SK-N-SH (cell line): Measurements from ENCODE around the gene CCR6. TPM values are rescaled to one million over a fixed set of nuclear protein-coding genes. Genes with fewer than 3 reads are reported as not detected.

ENCODE experiments used
- CTCF ChIA-PET: fragments of 300-600, 350-600 bp; formaldehyde crosslinking; extraction: SDS; loops from one replicate; lab custom pipeline; 2021; lab: Yijun Ruan, JAX
- POLR2A ChIA-PET: fragments of 350-600 bp; sonication (Branson Sonifier 250); formaldehyde crosslinking; extraction: SDS; loops from one replicate; lab custom pipeline; 2020; ENCODE audit warnings: antibody characterized with exemption, inconsistent platforms; lab: Yijun Ruan, JAX
- DNase-seq: peaks from one replicate; pipeline ENCODE4 v3.0.0; 2012
- H2AFZ ChIP-seq: fragments of 200-600 bp; sonication (generic); 2 replicates; pipeline ENCODE4 v1.8.1; 2016; ENCODE audit warnings: antibody characterized with exemption, mild to moderate bottlenecking, low read depth
- H3F3A ChIP-seq: fragments of 200-600 bp; sonication (generic); replicated peaks from 2 replicates; pipeline ENCODE3; 2016; ENCODE audit warnings: antibody characterized with exemption, mild to moderate bottlenecking; ENCODE audit not compliant: insufficient read depth
- H3K27ac ChIP-seq, 2 experiments: fragments of 200-500 bp in 1 of 2; fragments of 200-600 bp in 1 of 2; sonication (Bioruptor generic) in 1 of 2; sonication (generic), shearing (Covaris generic) in 1 of 2; 2 replicates each; pipeline versions ENCODE4 v1.5.1 to v1.6.1; 2014 to 2016; ENCODE audit warnings: low read depth in 2 of 2, inconsistent platforms in 1 of 2, low read length in 1 of 2, mild to moderate bottlenecking in 1 of 2, mixed read lengths in 1 of 2
- H3K27me3 ChIP-seq: fragments of 200-600 bp; sonication (generic), shearing (Covaris generic); 2 replicates; pipeline ENCODE4 v1.6.1; 2016; ENCODE audit warnings: mixed run types; ENCODE audit not compliant: insufficient read depth
- H3K36me3 ChIP-seq, 2 experiments: fragments of 200-500 bp in 1 of 2; fragments of 200-600 bp in 1 of 2; sonication (Bioruptor generic) in 1 of 2; sonication (generic) in 1 of 2; replicated peaks in 1 of 2; 2 replicates each; pipeline versions ENCODE3 to v1.5.1; 2014 to 2016; ENCODE audit warnings: low read length in 1 of 2, mild to moderate bottlenecking in 1 of 2; ENCODE audit not compliant: insufficient read depth in 2 of 2, control insufficient read depth in 1 of 2
- H3K4me1 ChIP-seq, 2 experiments: fragments of 200-500 bp in 1 of 2; fragments of 200-600 bp in 1 of 2; sonication (Bioruptor generic) in 1 of 2; sonication (generic), shearing (Covaris generic) in 1 of 2; 2 replicates each; pipeline versions ENCODE4 v1.5.1 to v1.6.1; 2014 to 2016; ENCODE audit warnings: low read depth in 1 of 2, low read length in 1 of 2, mixed run types in 1 of 2; ENCODE audit not compliant: insufficient read depth in 2 of 2, control insufficient read depth in 1 of 2
- H3K4me2 ChIP-seq: fragments of 200-600 bp; sonication (generic), shearing (Covaris generic); 2 replicates; pipeline ENCODE4 v1.6.1; 2017; ENCODE audit warnings: mixed run types
- H3K4me3 ChIP-seq, 2 experiments: fragments of 200-500 bp in 1 of 2; fragments of 200-600 bp in 1 of 2; sonication (Bioruptor generic) in 1 of 2; sonication (generic), shearing (Covaris generic) in 1 of 2; 2 replicates each; pipeline versions ENCODE4 v1.5.1 to v1.8.1; 2014 to 2016; ENCODE audit warnings: low read depth in 2 of 2, inconsistent platforms in 1 of 2, low read length in 1 of 2, mild to moderate bottlenecking in 1 of 2, mixed read lengths in 1 of 2, moderate library complexity in 1 of 2
- H3K79me2 ChIP-seq: fragments of 200-600 bp; sonication (generic); 2 replicates; pipeline ENCODE4 v1.8.1; 2017; ENCODE audit warnings: mild to moderate bottlenecking; ENCODE audit not compliant: insufficient read depth
- H3K9ac ChIP-seq: fragments of 200-600 bp; sonication (generic); 2 replicates; pipeline ENCODE4 v1.6.1; 2017; ENCODE audit warnings: mixed run types
- H3K9me2 ChIP-seq: fragments of 200-600 bp; sonication (generic); 2 replicates; pipeline ENCODE4 v1.6.1; 2017; ENCODE audit warnings: mixed run types
- H3K9me3 ChIP-seq: fragments of 200-600 bp; sonication (generic); 2 replicates; pipeline ENCODE4 v1.6.1; 2017; ENCODE audit warnings: mixed run types, mild to moderate bottlenecking, moderate library complexity
- H4K20me1 ChIP-seq: fragments of 200-600 bp; sonication (generic); 2 replicates; pipeline ENCODE4 v1.6.1; 2017; ENCODE audit warnings: mild to moderate bottlenecking, mixed run types; ENCODE audit not compliant: insufficient read depth
- FOXJ3 ChIP-seq: sonication (generic); formaldehyde crosslinking; IDR thresholded peaks from 2 replicates; pipeline ENCODE4 v1.5.1; 2020; ENCODE audit warnings: mild to moderate bottlenecking, missing genetic modification reagents
- FOXM1 ChIP-seq: IDR thresholded peaks from 2 replicates; pipeline ENCODE4 v1.4.0; 2012; ENCODE audit warnings: low read depth, mild to moderate bottlenecking
- MEF2A ChIP-seq: IDR thresholded peaks from 2 replicates; pipeline ENCODE4 v1.4.0; 2012; ENCODE audit warnings: low read depth, borderline replicate concordance
- NFIC ChIP-seq: IDR thresholded peaks from 2 replicates; pipeline ENCODE4 v1.4.0; 2012; ENCODE audit warnings: borderline replicate concordance
- POLR2AphosphoS5 ChIP-seq: IDR thresholded peaks from 2 replicates; pipeline ENCODE4 v1.6.1; 2012; ENCODE audit warnings: low read depth, low read length
- RFX5 ChIP-seq: IDR thresholded peaks from 2 replicates; pipeline ENCODE4 v1.6.1; 2012; ENCODE audit warnings: mild to moderate bottlenecking, improper control_type of control experiment, low read length
- SIN3A ChIP-seq: IDR thresholded peaks from 2 replicates; pipeline ENCODE4 v1.6.1; 2012; ENCODE audit warnings: low read depth, mild to moderate bottlenecking, low read length, moderate library complexity, borderline replicate concordance
- USF1 ChIP-seq: IDR thresholded peaks from 2 replicates; pipeline ENCODE4 v1.4.0; 2012; ENCODE audit warnings: low read depth, borderline replicate concordance
- USF2 ChIP-seq: fragments of 150-350 bp; IDR thresholded peaks from 2 replicates; pipeline ENCODE4 v1.6.1; 2017; ENCODE audit warnings: antibody characterized with exemption, low read length, low read depth, borderline replicate concordance
- YY1 ChIP-seq: IDR thresholded peaks from 2 replicates; pipeline ENCODE4 v1.4.0; 2012; ENCODE audit warnings: low read depth, mild to moderate bottlenecking
- WGBS: methylation state at CpG from one replicate; pipeline ENCODE4 v1.1.6; 2017; ENCODE audit warnings: low lambda C conversion rate; 5-methylcytosine and 5-hydroxymethylcytosine counted together
- polyA plus RNA-seq, 3 experiments: library from polyadenylated mRNA; depleted of rRNA; stranded (reverse); fragments of >200 nt; gene quantifications; 2 replicates each; pipeline ENCODE4 v1.2.3, GENCODE V29; 2012
- TF ChIP-seq, protein P1 (sequence below): IDR thresholded peaks from 2 replicates; pipeline ENCODE4 v1.6.1; 2012; ENCODE audit warnings: mild to moderate bottlenecking, low read depth, low read length, moderate library complexity

Gene CCR6
- polyA plus RNA-seq, 1 of the 3 experiments (the other 2 are of a cell fraction) = not detected

DNA sequence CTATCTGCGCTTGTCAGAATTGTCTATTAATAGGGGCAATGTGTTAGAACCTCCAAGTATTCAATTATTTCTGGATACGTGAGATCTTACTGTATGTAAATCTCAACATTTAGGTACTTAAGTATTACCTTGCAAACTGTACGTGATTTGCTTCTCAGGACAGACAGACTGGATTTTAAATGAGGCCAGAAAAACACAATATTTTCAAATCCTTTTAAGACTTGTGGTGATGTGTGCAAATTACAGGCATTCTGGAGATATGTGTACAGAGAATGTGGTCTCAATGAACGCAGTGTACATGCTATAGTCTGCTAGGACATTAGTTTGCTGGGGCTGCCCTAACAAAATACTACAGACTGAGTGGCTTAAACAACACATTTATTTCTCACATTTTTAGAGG is 16.9 kb downstream of the CCR6 start:
- no peaks in the 10 kb centered on the region for H3K9me3 ChIP-seq
- no peaks in the 10 kb centered on the region for H4K20me1 ChIP-seq

GRCh38 chr6:167140589-167141474 is 17.9 kb downstream of the CCR6 start:
- no peaks in the 10 kb centered on the region for H3K9me3 ChIP-seq
- DNase-seq = no peak
- no peaks in the 10 kb centered on the region for H3K79me2 ChIP-seq
- H3K9ac ChIP-seq = no peak overlapping the region
- no peaks in the 10 kb centered on the region for H4K20me1 ChIP-seq
- 0 out of 2 replicates have a peak, but pooled peaks cover 5% of the 10 kb centered on the region for H3K27me3 ChIP-seq
- no peak overlapping the region for H3K4me3 ChIP-seq
- POLR2A ChIA-PET = no interaction called here
- H3K36me3 ChIP-seq = no peaks in the 10 kb centered on the region
- H3K4me2 ChIP-seq = no peak overlapping the region
- CTCF ChIA-PET = interaction anchor here (0.9 to 7.6 kb wide), 18 partner anchors 11 to 382 kb away, joined by 3 to 79 read pairs (median 5); partner anchors contain the start of genes CCR6, CEP43 and RNASET2
- H2AFZ ChIP-seq = no peak overlapping the region
- WGBS = 34% methylated on average over 5 of the region's 10 CpGs
- no peak overlapping the region for H3K27ac ChIP-seq
- no peaks in the 10 kb centered on the region for H3F3A ChIP-seq
- H3K4me1 ChIP-seq = peaks cover 0 to 3% of the 10 kb centered on the region in 2 experiments; a peak in 1 of 4 replicates
- TF ChIP-seq POLR2AphosphoS5 (no peak), USF2 (no peak), RFX5 (no peak), FOXJ3 (no peak), SIN3A (no peak), MEF2A (no peak), FOXM1 (no peak), YY1 (no peak), USF1 (no peak)
- TF ChIP-seq, protein P1, sequence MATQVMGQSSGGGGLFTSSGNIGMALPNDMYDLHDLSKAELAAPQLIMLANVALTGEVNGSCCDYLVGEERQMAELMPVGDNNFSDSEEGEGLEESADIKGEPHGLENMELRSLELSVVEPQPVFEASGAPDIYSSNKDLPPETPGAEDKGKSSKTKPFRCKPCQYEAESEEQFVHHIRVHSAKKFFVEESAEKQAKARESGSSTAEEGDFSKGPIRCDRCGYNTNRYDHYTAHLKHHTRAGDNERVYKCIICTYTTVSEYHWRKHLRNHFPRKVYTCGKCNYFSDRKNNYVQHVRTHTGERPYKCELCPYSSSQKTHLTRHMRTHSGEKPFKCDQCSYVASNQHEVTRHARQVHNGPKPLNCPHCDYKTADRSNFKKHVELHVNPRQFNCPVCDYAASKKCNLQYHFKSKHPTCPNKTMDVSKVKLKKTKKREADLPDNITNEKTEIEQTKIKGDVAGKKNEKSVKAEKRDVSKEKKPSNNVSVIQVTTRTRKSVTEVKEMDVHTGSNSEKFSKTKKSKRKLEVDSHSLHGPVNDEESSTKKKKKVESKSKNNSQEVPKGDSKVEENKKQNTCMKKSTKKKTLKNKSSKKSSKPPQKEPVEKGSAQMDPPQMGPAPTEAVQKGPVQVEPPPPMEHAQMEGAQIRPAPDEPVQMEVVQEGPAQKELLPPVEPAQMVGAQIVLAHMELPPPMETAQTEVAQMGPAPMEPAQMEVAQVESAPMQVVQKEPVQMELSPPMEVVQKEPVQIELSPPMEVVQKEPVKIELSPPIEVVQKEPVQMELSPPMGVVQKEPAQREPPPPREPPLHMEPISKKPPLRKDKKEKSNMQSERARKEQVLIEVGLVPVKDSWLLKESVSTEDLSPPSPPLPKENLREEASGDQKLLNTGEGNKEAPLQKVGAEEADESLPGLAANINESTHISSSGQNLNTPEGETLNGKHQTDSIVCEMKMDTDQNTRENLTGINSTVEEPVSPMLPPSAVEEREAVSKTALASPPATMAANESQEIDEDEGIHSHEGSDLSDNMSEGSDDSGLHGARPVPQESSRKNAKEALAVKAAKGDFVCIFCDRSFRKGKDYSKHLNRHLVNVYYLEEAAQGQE = no peak
- no peaks in the 10 kb centered on the region for H3K9me2 ChIP-seq

More for the DNA sequence above, 16.9 kb downstream of the CCR6 start:
- H3K27me3 ChIP-seq = 0 out of 2 replicates have a peak, but pooled peaks cover 5% of the 10 kb centered on the region
- H3F3A ChIP-seq = no peaks in the 10 kb centered on the region
- no peaks in the 10 kb centered on the region for H3K36me3 ChIP-seq
- ChIA-PET CTCF (interaction anchor here (1.0 to 7.6 kb wide), 6 partner anchors 17 to 381 kb away, joined by 3 to 79 read pairs (median 6); partner anchors contain the start of genes CCR6 and CEP43), POLR2A (no interaction called here)
- no peak for TF ChIP-seq NFIC
- no peak overlapping the region for H3K4me3 ChIP-seq
- no peaks in the 10 kb centered on the region for H3K9me2 ChIP-seq
- peaks cover 0 to 3% of the 10 kb centered on the region in 2 experiments; a peak in 1 of 4 replicates for H3K4me1 ChIP-seq
- no peak overlapping the region for H3K4me2 ChIP-seq
- H3K9ac ChIP-seq = no peak overlapping the region
- DNase-seq = no peak
- 73% methylated on average over 4 of the region's 4 CpGs for WGBS
- no peaks in the 10 kb centered on the region for H3K79me2 ChIP-seq
- no peak overlapping the region for H2AFZ ChIP-seq
- H3K27ac ChIP-seq = no peak overlapping the region
